GM18858 (cell line): Measurements from ENCODE around the gene CANX.

Experiments
- ATAC-seq: cut with Tn5 transposase; IDR thresholded peaks from one replicate; pipeline ENCODE4 v1.9.1; 2021; ENCODE audit not compliant: unreplicated experiment

Gene CANX

DNA sequence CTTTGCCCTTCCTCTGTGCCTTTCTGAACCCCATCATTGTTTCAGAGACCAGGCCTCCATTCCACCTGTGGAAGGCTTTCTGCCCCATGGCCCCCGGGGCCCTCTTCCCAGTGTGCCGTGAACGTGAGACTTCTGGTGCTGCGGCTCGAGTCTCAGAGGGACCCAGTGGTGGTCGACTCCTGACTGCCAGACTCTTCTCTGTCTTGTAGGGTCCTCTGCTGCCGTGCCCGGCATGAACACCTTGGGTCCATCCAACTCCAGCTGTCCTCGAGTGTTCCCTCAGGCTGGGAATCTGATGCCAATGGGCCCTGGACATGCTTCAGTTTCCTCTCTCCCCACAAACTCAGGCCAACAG, 74.9 kb downstream of the CANX start:
- ATAC-seq: no peak

DNA sequence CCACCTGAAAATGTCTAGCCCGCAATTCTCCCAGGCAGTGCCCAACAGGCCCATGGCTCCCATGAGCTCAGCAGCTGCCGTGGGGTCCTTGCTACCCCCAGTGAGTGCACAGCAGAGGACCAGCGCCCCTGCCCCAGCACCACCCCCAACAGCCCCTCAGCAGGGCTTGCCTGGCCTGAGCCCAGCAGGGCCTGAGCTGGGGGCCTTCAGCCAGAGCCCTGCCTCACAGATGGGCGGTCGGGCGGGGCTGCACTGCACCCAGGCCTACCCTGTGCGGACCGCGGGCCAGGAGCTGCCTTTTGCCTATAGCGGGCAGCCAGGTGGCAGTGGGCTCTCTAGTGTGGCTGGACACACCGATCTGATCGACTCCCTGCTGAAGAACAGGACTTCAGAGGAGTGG, 75.7 kb downstream of the CANX start:
- no peak for ATAC-seq

DNA sequence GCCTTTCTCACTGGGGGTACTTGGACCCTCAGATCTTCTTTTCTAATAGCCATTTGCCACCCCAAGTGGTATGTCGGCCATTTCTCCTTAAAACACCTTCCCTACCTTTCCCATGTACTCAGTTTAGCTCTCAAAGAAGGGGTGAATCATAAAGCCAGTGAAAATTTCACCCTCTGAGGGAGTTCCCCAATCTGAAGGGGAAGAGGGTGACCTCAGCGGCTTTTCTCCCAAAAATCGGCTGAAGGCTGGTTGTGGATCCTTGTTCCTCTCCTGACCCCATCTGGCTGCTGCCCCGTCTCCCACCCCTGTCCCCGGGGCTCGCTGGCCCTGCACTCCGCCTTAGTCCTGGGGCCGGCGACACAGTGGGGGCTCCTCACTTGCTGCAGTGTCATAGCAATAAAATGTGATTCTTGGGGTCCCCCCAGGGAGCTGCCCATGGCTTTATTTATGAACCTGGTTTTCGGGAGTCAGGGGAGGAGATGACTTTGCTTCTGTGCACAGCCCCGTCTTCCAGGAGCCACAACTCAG, 77.7 kb downstream of the CANX start:
- no peak for ATAC-seq

DNA sequence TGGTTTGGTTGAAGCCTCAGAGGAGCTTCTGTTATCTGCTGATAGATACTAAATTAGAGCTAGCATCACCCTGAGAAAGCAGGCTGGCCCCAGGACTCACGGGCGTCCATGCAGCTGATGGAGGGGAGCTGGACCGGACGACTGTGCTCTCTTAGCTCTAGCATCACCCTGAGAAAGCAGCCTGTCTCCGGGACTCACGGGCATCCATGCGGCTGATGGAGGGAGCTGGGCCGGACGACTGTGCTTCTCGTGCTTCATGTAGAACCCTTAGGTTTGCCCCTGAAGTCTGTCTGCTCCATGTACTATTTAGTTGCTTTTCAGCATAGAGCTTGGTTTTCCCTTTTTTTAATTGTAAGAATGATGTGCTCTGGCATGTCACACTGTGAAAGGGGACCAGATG, 78.7 kb downstream of the CANX start:
- ATAC-seq: no peak

DNA sequence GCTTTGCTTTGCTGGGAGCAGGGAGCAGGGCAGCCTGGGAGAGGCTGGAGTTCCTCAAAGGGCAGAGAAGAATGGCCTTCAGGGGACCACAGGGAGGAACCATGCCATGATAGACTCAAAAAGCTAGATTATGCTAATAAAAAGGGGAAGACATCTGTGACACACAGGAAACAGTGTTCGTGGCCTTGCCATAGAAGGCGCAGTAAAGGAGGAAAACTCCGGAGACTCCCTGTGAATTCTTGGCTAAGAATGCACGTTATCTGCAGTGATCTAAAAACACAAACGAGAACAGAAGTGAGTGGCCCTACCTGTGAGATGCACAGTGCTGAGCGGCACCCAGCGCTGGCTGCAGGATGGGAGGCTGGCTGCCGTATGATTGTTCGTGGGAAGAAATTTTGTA, 79.1 kb downstream of the CANX start:
- ATAC-seq: no peak

DNA sequence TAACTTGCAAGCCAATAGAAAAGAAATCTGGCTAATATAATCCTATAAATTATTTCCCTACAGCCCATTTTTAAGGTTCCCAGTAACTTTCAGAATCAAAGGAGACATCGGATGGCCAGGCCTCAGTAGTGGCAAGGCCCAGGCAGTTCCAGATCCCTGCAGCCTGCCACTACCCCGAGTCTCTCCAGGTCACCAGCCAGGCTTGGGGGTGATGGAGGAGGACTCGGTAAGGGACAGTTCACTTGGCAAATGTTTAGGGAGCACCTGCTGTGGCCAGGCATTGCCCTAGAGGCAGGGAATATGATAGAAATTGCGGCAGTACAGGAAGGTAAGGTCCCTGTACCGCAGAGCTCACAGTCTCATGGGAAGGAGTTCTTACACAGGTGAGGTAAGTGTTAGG, 79.8 kb downstream of the CANX start:
- no peak for ATAC-seq

DNA sequence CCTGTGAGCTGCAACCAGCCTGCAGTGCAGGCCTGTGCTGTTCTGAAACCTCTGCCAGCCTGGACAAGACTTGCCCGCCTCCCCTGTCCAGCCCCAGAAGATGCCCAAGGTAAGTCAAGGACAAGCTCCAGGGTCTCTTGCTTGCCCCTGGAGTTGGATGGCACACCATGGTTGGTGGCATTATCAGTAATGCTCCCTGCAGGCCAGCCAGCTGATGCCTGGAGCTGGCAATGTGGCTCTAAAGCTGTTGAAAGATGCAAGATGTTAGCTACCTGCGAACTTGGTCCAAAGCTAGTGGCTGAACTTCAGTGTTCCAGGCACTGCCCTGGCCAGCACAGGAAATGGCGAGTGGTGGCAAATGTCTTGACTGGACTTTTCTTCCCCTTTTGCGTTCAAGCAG, 81.1 kb downstream of the CANX start:
- no peak for ATAC-seq

DNA sequence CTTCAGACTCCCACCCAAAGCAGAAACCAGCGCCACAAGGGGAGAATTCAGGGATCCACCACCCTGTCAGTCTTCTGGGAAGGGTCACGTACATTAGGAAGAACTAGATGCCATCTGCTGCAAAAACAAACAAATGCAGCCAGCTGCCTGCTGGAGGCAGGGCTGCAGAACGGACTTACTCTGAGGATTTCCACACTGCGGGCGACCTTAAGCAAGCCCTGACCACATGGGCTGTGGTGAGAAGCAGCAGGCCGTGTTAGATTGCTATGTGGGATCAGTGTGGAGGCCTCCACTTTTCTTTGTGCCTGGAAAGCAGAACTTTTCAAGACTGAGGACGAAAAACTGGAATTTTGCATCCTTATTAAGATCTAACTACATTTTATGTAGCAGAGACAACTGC, 81.6 kb downstream of the CANX start:
- no peak for ATAC-seq
